Right kidney (tissue), 1 donor: ENCODE results near the gene ARL6IP4.

Experiments used
- DNase-seq: peaks from one replicate; pipeline ENCODE4 v3.0.0-alpha.2; 2016

ARL6IP4 gene

DNA sequence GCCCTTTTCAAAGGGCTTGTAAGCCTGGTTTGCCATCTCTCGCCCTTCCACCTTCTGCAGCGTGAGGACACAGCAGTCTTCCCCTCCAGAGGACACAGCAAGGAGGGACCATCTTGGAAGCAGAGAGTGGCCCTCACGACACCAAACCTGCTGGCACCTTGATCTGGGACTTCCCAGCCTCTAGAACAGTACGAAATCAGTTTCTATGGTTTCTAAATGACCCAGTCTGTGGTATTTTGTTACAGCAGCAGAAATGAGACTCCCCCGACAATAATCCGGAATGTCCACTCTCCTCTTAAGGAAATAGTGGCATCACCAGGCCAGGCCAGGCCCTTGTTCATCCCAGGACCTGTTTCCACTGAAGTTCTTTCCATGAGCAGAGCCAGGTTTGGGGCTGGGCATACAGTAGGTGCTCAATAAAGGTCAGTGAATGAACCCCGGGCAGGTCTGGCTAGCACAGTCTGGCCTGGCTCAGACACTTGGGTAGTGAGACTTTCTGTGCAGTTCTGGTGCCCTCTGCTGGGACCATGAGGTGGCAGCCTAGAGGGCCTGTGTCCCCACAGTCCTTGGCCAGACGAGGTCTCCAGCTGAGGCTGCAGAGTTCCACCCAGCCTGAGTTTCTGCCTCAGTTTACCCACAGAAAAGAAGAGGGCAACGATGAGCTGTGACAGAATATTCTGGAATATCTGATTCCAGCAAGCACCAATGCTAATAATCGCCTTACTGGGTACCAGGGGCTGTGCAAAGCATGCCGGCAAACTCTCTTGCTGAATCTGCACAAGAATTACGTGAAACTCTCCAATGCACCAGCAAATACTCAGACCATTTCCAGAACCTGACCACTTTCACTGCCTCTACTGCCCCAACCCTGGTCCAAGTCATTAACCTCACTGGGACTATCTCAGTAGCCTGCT is 28.2 kb upstream of the ARL6IP4 start:
- peak; percentile 47 for DNase-seq

DNA sequence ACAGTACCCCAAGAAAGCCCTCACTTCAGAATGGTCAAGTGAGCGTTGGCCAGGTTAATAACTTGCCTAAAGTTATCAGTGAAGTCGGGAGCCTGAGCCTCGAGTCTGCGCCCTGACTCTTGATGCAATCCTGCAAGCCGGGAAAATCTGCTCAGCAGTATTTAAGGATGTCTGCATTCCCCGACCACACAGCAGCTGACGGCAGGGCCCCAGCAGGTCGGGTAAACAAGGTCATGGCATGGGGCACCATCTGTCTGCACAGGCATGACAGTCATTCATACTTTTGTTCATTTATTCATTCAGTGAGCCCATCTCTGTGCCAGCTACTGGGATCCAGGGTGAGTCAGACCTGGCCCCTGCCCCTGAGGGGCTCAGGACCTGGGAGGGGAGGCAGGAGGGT is 25.3 kb upstream of the ARL6IP4 start:
- no peak for DNase-seq

DNA sequence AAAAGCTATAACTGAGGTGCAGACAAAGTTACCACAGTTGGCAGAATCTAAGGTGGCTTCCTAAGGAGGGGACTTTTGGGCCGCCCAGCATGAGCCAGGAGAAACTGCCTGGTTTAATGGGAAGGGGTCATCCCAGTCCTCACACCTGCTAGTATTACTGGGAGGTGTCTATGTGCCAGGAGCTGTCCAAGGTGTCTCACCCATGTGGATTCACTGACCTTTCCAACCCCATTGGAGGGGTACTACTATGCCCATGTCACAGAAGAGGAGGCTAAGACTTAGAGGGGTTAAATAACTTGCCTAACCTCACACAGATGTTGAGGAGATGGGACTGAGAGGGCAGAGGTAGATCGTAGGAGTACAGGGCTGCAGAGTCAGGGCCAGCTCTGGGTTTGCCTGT is 24.4 kb upstream of the ARL6IP4 start:
- DNase-seq, result no peak

DNA sequence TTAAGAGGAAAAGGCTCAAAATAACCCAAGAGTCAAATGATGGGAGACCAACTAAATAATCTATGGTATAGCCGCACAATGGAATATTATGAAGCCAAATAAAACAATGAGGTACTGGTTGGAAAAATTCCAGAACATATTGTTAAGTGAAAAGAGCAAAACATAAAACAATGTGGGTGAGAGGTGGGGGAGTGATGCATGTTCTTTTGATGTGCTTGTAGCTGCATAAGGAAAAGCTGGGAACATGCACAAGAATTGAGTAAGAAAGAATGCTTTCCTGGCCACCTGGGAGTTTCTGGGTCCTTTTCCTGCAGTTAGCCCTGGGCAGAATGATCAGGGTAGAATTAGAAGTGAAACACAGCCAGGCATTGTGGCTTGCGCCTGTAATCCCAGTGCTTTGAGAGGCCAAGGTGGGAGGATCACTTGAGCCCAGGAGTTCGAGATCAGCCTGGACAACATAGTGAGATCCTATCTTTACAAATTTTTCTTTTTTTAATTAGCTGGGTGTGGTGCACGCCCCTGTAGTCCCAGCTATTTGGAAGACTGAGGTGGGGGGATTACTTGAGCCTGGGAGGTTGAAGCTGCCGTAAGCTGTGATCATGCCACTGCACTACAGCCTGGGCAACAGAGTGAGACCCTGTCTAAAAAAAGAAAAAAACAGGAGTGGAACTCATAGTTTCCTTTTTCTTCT is 22.1 kb upstream of the ARL6IP4 start:
- DNase-seq, result no peak

DNA sequence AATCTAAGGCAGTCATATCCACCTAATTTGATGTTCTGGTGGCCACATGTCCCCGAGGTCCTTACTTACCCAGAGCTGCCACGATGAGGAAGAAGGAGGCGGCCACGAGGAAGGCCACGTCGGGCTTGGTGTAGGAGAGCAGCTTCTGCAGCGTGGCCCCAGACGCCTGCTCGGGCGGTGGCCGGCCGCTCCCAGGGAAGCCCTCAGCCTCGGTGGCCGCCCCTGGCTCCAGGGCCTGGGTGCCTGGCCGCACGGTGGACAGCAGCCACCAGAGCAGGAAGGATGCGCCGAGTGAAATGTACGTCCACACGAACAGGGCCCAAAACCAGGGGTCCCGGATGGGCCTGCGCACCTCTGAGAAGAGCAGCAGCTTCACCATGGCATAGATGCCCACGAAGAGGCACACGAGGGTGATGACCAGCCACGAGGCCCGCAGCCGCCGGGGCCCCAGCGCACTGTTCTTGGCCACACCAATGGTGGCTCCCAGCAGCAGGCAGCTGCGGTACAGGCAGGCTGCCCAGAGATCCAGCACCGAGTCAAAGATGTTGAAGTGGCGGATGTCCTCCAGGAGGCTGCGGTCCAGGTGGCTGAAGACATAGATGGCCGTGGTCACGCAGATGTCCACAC is 20.8 kb upstream of the ARL6IP4 start:
- no peak for DNase-seq

DNA sequence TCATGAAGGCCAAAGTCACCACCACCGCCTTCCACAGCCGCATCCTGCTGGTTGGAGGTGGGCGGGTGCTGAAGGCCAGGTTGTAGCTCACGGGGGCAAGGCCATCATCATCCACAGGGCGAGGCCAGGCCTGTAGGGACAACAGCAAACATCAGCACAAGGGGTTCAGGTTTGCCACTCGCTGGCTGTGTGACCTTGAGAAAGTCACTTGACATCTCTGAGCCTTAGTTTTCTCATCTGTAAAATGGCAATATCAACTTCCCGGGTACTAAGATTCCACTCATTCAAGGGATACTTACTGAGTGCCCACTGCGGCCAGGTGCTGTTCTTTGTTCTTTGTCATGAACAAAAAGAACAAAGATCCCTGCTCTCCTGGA is 20.3 kb upstream of the ARL6IP4 start:
- no peak for DNase-seq

DNA sequence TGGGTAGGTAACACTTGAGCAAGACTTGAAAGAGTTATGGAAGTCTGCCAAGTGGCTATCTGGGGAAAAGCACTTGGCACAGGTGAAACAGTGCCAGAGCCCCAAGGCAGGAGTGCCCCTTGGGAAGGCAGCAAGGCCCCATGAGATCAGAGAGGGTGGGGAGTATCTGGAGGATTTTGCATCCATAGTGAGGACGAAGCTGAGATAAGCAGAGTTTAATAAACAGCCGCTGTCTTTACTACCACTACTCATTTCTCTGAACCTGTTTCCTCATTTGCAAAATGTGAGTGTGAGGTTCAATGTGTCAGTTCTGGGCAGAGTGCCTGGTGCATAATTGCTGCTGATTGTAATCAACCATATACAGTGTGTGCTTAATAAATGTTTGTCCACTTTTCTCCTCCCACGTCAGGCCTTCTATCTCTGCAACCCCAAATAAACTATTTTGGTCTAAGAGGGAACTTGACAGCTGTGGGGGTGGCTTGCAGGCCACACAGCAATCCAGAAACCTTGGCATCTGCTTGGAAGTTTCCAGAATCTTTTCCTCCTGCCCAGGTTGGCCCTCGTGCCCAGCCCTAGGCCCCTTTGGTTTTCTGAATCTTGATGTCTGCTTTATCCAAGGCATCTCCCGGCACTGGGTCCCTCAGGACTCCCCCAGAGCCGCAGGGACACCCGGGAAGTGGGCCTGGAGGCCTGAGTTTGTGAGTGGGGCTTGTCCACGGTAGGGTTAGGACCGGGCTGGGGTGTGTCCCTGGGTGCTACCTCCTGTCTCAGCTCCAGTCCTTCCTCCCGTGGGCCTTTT is 18.8 kb upstream of the ARL6IP4 start:
- DNase-seq, result no peak

DNA sequence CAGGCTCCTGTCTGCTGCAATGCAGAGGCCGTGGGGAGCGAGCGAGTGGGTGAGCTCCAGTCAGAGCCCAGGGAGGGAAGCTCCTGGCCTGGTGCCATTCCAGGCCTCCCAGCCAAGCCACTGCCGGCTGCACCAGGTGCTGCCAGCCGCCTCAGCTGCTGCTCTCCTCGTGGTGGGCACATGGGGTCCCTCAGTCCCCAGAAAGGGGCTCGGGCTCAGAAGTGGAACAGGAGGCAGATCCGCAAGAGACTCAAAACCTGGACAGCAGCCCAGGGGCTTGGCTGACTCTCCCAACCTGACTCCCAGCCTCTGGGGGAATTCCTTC is 16.6 kb upstream of the ARL6IP4 start:
- DNase-seq, result no peak

DNA sequence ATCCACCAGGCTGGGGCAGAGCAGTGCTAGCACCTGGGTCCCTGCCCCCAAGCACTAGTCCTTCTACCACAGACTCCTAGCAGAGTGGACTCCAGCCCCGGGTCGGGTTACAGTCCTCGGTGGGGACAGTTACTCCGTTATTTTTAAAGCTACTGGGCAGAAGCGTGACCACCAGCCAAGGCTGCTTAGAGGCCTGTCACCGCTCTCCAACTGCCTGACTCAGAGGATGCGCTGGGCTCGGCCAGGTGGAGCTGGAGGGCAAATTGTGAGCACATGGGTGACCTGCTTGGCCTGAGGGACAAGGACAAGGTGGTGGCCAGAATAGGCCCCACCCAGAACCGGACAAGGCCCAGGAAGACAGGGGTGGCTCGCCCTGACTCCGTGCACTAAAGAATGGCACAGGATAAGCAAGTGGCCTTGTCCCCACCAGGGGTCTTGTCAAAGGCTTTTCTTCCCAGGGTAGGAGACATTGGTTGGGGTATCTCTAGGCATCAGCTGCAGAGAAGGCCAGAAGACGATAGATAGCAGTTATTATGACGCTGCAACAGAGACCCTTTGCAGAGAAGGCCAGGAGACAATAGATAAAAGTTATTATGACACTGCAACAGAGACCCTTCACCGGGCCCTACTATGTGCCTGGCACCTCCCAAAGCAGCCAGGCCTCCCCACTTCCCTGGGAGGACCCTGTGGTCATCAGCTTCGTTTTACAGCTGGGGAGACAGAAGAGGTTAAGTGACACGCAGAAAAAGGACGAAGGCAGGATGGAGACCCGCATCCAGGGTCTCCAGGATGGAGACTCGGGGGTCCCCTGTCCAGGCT is 15.8 kb upstream of the ARL6IP4 start:
- no peak for DNase-seq

DNA sequence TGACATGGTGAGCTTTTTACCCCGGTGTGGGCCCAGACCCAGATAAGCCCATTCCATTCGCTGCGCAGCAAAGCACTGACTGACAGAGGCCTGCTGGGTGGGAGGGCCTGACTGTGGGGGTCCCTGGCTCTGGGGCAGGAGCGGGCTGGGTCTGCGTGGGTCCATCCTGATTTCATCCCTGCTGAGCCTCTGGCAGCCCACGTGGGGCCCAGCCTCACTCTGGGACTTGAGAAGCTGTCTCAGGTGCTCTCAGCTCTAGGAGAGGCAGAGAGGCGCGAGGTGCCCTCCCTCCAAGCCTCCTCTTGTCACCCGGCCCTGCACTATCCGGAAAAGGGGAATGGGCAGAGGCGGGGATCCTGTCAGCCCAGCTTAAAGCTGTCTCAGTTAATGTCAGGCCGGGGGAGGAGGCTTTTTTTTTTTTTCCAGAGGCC is 15.1 kb upstream of the ARL6IP4 start:
- peak; percentile 27 for DNase-seq

DNA sequence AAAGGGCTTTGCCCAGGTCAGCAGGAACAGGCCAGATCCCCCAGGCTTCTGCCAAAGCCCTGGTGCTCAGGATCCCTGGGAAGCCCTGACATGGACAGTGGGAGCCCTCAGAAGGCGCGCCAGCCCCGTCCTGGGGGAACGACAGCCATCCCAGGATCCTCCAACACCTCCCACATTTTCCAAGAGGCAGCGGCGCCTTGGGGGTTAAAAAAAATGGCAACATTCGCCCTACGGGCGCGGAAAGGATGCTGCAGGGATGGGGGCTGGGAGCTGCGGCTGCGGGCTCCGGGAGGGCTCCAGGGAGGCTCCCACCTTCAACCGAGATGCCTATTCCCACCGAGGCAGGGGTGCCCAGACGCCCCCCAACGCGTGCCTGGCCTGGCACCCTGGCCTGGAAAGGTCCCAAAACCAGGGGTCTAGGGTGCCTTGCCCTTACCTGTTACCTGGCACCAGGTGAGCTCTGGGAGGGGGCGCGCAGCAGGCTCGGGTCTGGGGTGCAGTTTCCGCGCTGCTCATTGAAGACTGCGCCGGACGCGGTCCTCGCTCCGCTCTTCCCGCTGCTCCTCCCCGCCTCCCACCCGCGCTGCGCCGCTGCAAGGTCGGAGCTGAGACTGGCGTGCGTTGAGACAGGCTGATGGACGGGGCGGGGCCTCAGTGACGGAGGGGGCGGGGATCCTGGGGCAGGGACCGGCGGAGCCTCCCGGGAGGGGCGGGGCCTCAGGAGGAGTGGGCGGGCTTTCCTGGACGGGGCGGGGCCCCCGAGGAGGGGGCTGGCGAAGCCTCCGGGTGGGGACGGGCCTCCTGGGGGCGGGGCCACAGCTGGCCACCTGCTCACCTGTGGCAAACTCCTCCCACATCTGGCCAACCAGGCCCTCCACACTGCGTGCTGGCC is 14.4 kb upstream of the ARL6IP4 start, which contains the start of gene ABCB9:
Gene ABCB9, minus strand, starts transcription at position 613 of the 892 bp plus-strand sequence. CDS start 6,228 bp downstream, outside the sequence.
- peak; percentile 63 for DNase-seq

DNA sequence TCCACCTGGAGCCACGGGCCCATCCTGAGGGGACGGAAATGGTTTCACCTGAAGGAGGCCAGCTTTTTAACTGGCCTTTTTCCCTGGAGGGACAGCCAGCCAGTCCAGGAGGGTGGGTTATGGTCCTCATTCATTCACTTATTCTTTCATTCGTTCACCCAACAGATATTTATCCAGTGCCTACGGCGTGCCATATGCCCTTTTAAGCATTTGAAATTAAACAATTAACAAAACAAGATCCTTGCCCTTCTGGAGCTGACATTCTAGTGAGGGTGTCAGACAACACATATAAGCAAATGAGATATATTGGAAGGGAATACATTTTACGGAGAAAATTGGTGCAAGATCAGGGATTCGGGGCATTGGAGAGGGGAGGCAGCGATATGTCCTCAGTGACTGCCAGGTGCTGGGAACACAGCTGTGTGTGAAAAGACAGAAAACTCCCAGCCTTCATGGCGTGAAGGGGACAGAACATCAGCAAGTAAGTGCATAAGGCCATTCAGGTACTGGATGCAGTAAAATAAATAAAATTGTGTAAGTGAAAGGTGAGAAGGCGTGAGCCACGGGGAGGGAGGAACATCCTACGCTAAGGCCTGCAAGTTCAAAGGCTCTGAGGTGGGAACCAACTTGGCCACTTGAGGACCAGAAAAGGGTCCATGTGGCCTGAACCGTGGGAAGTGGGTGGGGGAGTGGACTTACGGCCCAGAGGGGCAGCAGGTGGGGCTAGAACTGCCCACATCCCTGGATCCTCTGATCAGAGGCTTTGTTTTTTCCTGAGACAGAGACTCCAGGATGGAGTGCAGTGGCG is 13.5 kb upstream of the ARL6IP4 start:
- peak; percentile 57 for DNase-seq

DNA sequence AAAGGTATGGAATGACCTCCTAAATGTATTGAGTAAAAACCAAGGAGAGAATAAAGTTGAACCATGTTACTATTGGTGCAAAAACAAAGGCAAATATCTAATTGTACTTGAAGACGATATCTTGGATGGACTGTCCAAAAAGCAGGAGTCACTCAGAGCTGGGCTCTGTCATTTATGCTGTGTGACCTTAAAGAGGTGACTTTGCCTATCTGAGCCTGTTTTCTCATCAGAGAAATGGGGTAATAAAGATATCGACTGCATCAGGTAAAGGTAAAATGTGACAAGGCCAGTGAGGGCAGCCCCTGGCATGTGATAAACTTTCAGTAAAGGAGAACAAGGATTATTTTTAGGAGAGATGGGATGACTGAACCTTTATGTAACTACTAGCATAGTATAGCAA is 12.4 kb upstream of the ARL6IP4 start:
- DNase-seq, result no peak

DNA sequence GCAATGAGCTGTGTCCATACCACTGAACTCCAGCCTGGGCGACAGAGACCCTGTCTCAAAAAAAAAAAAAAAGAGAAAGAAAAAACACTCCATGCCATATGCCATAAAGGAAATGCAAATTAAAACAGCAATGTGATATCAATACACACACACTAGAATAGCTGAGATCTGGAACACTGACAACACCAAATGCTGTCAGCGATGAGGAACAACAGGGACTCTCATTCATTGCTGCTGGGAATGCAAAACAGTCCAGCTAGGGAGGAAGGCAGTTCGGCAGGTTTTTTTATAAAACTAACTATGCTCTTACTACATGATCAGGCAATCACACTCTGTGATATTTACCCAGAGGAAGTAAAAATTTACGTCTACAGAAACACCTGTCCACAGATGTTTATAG is 10.8 kb upstream of the ARL6IP4 start:
- DNase-seq, result no peak

DNA sequence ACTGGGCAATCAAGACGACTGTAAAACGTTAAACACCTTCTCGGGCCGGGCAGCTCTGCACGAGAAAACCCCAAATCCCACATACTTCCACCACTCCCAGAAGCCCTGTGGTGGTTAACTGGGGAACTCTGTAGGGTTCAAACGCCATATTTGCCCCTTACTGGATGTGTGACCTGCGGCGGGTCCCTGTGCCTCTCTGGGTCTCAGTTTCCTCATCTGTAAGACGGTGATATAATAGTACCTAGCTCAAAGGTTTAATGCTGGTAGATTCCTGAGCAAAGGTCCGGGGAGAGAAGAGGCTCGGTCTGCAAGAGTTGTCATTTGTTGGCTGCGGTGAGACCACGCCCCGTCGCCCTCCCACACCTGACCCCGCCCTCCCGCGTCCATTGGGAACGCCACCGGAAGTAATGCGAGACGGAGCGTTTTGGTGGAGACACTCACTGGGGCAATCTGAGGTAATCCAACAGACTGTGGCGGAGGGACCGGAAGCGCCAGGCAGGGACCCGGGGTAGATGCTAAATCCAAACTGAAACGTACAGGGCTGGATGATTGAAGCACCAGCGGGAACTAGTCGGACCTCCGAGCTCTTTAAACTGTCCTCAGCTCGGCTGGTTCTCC is 6.1 kb upstream of the ARL6IP4 start:
- peak; percentile 88 for DNase-seq

DNA sequence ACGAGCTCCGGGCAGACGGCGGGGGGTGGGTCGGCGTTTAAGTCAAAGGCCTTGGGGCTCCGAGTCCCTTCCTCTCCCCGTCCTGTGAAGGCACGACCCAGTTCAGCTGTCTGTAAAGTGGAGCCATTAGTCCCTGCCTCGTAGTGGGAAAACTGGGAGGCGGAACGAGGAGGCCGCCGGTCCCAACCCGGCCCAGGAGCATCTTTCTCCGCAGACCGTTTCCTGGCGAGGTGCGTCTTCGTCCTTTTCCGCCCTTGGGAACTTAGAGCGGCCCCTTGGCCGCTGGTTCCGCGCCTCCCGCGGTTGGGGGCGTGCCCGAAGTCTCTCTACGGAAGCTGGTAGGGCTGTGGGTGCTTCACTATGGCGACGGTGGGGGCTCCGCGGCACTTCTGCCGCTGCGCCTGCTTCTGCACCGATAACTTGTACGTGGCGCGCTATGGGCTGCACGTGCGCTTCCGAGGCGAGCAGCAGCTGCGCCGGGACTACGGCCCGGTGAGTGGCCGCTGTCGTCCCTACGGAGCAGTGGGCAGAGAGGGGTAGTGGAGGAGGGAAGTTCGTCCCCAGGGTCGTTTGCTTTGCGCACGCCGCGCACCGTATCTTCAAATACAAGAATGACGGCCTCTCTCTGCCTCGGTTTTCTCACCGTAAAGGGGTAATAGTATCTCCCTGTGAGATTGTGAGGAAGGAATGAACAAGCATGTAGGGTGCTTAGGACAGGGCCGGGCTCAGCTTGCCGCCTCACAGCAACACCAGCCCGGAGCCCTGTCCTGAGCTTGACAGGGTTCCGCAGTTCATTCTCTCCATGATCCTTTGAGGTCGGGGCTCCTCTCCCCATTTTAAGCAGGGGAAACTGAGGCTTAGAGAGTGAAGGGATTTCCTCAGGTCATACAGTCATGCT is 5.3 kb upstream of the ARL6IP4 start, which contains the start of gene OGFOD2:
Gene OGFOD2, plus strand, starts transcription at position 353 of the 898 bp plus-strand sequence. Its CDS starts 8 bp downstream, at position 361.
- peak; percentile 89 for DNase-seq

DNA sequence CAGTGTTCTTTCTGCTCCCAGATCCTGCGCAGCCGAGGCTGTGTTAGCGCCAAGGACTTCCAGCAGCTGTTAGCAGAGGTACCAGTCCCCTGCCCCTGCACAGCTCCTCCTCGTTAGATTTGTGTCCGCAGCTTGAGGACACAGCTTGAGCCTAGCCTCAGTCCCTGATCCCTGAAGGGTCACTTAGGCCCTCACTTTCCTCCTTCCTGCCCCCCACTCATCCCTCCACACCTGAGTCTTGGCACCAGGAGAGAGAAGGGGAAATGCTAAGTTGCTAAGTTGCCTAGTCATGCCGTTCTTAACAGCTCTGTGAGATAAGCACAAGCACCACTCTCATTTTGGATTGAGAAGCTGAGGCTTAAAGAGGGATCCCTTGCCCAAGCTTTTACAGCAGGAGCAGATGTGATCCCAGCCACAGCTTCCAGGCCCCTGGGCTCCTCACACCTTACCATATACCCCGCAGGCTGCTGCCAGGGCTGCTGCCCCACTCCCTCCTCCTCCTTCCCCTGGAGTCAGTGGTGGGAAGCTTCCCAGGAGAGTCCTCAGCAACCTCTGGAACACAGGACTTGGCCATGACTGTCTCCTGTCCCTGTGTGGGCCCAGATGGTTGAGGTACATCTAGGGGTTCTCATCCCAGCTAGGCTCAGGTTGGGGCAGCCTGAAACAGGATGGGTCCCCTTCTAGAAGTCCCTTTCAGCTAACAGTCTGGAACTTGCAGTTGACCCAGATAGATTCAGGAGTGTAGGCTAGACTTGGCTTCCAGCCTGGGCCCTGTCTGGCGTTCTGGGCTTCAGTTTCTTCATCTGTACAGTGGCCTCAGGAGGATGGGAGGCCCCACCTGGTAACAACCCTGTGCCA is 4.5 kb upstream of the ARL6IP4 start:
- no peak for DNase-seq
